ENCODE results near the gene THOC6.

The THOC6 gene

GRCh38 chr16:3030222-3031212 is 6.7 kb downstream of the THOC6 start:
- Mint-ChIP-seq H3K27me3 (peaks cover 34% of the 10 kb centered on the region), H3K4me3 (peak overlapping the region; percentile 53), H3K27ac (no peak overlapping the region), H3K4me1 (peaks cover 13% of the 10 kb centered on the region), H3K9me3 (no peaks in the 10 kb centered on the region), H3K36me3 (peaks cover 2% of the 10 kb centered on the region)

DNA sequence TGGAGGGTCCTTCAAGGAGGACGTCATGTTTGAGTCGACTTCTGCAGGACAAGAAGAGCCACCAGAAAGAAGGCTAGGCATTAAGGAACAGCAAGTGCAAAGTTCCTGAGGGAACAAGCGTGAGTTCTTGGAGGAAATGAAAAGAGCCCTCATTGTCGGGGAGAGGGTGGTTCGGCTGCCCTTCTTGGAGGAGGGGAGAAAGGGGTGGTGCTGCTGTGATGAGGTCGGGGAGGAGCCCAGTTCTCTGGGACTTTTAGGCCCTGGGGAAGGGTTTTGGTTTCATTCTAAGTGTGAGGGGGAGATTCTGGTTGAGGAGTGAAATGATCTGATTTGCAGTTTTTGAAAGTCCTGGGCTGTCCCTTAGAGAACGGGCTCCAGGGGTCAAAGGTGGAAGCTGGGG is 8.8 kb downstream of the THOC6 start:
- peaks cover 44% of the 10 kb centered on the region for H3K27me3 Mint-ChIP-seq
- peaks cover 2% of the 10 kb centered on the region for H3K36me3 Mint-ChIP-seq
- no peak overlapping the region for H3K4me3 Mint-ChIP-seq
- H3K27ac Mint-ChIP-seq, result no peak overlapping the region
- H3K9me3 Mint-ChIP-seq, result no peaks in the 10 kb centered on the region
- H3K4me1 Mint-ChIP-seq, result peaks cover 21% of the 10 kb centered on the region

DNA sequence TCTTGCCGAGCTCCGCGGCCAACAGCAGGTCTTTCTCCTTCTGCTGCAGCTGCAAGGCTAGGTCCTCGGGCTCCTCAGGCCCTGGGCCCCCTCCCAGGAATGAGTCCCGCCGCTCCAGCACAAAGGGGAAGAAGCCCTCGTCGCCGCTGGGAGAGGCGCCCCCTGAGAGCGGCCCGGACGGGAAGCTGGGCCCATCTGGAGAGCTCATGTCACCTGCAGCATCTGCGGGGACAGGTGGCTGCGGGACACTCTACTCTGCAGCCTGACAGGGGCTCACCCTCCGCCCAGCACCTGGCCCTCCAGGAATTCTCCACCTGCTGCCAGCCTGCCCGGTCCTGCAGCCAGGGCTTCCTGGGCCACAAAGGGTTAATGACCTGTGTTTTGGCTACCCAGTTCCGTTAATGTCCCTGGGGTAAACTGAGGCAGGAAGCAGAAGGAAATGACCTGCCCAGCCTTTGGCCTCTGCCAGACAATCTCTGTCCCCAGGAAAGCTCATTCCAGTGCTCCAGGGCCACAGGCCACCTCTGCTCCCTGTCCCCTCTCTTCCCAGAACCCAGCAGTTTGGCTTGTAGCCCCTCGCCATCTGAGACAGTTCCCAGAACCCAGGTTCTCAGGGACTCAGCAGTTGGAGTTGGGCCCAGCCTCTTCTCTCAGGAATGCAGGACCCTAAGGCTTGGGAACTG is 11.6 kb downstream of the THOC6 start:
- Mint-ChIP-seq H3K4me1 (peaks cover 8% of the 10 kb centered on the region), H3K27ac (no peak overlapping the region), H3K9me3 (no peaks in the 10 kb centered on the region), H3K27me3 (peaks cover 54% of the 10 kb centered on the region), H3K36me3 (peaks cover 2% of the 10 kb centered on the region), H3K4me3 (no peak overlapping the region)

- peaks cover 2% of the 10 kb centered on the region for H3K36me3 Mint-ChIP-seq
- no peak overlapping the region for H3K27ac Mint-ChIP-seq
- H3K4me3 Mint-ChIP-seq, result no peak overlapping the region
- peaks cover 53% of the 10 kb centered on the region for H3K27me3 Mint-ChIP-seq
- no peaks in the 10 kb centered on the region for H3K9me3 Mint-ChIP-seq
- H3K4me1 Mint-ChIP-seq, result peaks cover 8% of the 10 kb centered on the region
Measured at GRCh38 chr16:3035972-3036725, 12.3 kb downstream of the THOC6 start.

DNA sequence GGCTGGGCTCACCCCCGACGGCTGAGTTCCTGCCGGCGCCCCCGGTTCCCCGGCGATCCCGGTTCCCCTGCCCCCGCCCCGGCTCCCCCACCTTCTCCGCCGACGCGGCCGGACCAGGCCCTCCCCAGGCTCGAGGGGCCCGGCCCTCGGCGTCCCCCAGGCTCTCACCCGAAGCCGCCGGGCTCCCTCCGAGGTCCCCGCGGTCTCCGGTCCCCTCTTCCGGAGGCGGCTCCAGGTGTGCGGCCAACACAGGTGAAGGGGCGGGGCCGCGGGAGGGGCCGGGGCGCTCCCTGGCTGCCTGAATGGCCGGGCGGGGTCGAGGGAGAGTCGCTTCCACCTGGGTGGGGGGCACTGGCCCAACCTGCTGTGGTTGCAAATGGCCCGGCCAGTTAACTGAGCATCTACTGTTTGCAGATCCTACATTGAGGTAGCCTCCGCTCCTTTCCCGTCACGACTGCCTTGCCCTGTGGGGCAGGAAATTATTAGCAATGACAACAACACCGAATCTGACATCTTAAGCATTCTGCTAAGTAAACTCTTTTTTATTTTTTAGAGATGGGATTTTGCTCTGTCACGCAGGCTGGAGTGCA is 13.0 kb downstream of the THOC6 start, which contains the start of gene BICDL2:
BICDL2 (minus strand) TSS at position 219 of the 590 bp plus-strand sequence. CDS start 1,448 bp downstream, outside the sequence.
- H3K4me3 Mint-ChIP-seq, result peak within 1 kb of the TSS; percentile 52
- H3K9me3 Mint-ChIP-seq, result no peaks in the 10 kb centered on the region
- peaks cover 8% of the 10 kb centered on the region for H3K4me1 Mint-ChIP-seq
- H3K36me3 Mint-ChIP-seq, result peaks cover 2% of the 10 kb centered on the region
- H3K27ac Mint-ChIP-seq, result peak within 1 kb of the TSS; percentile 65
- peaks cover 53% of the 10 kb centered on the region for H3K27me3 Mint-ChIP-seq

GRCh38 chr16:3038256-3038655 is 14.4 kb downstream of the THOC6 start:
- Mint-ChIP-seq H3K36me3 (peaks cover 2% of the 10 kb centered on the region), H3K4me1 (peaks cover 8% of the 10 kb centered on the region), H3K27me3 (peaks cover 46% of the 10 kb centered on the region), H3K9me3 (no peaks in the 10 kb centered on the region), H3K27ac (peak overlapping the region; percentile 30), H3K4me3 (no peak overlapping the region)

DNA sequence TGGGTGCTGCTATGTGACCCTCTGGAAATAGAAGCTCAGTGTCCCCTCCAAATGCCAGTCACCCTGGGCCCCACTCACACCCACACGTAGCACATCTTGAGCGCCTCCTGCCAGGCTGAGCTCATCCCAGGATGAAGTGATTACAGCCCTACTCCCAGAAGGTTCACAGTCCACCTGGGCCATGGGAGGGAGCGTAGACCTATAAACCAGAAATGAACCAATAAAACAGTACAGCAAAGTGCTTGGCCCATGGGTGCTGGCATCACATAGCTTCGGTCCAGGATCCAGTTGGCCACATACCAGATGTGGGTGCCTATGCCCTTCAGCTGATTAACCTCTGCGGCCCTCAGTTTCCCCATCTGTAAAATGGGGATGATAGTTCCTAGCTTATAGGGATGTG is 15.1 kb downstream of the THOC6 start:
- H3K36me3 Mint-ChIP-seq, result peaks cover 2% of the 10 kb centered on the region
- no peak overlapping the region for H3K27ac Mint-ChIP-seq
- peaks cover 47% of the 10 kb centered on the region for H3K27me3 Mint-ChIP-seq
- H3K4me3 Mint-ChIP-seq, result no peak overlapping the region
- no peaks in the 10 kb centered on the region for H3K9me3 Mint-ChIP-seq
- peaks cover 8% of the 10 kb centered on the region for H3K4me1 Mint-ChIP-seq

- H3K36me3 Mint-ChIP-seq, result no peaks in the 10 kb centered on the region
- no peaks in the 10 kb centered on the region for H3K9me3 Mint-ChIP-seq
- H3K27me3 Mint-ChIP-seq, result peaks cover 40% of the 10 kb centered on the region
- H3K4me1 Mint-ChIP-seq, result peaks cover 11% of the 10 kb centered on the region
- no peak overlapping the region for H3K4me3 Mint-ChIP-seq
- H3K27ac Mint-ChIP-seq, result no peak overlapping the region
Measured at GRCh38 chr16:3042376-3042775, 18.5 kb downstream of the THOC6 start.

GRCh38 chr16:3044708-3045107 is 20.9 kb downstream of the THOC6 start:
- no peaks in the 10 kb centered on the region for H3K9me3 Mint-ChIP-seq
- peaks cover 24% of the 10 kb centered on the region for H3K27me3 Mint-ChIP-seq
- H3K4me1 Mint-ChIP-seq, result peaks cover 11% of the 10 kb centered on the region
- peak overlapping the region; percentile 77 for H3K27ac Mint-ChIP-seq
- H3K4me3 Mint-ChIP-seq, result peak overlapping the region; percentile 79
- no peaks in the 10 kb centered on the region for H3K36me3 Mint-ChIP-seq

DNA sequence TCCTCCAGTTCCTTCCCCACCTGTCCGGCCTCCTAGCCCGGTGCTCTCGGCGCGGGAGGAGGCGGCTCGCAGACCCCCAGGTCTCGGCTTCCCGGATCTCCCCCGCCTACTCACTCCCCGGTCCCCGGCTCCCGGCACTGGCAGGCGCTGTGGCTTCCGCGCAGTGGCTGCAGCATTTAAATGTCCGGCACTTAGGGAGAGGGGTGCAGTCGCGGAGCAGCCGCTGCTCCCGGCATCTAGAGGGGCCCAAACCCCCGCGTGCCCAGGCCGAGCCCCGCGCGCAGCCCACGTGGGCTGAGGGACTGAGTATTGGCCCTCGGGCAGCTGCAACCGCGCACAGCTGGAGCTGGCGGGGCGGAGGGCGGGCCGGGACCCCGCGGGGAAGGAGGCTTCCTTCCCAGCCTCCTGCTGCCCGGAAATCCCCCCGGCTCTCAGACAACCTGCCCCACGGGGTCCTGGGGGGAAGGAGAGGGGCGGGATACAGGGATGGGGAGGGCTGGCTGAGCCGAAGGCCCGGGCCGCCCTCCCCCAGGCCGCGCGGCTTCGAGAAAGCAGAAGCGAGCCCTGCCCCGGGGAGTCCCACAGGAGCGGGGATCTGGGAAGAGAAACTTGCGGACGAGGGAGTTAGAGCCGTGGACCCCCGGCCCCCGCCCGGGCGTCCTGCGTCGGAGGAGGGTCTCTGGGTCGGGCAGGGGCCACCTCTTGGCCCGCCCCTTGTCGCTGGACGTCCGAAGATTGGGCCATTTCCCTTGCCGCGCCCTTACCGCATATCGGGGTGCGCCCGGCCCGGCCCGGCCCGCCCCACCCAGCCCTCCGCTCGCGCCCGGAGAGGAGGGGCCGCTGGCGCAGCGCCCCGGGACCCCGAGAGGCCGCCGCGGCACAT is 22.2 kb downstream of the THOC6 start, which contains the start of gene MMP25:
MMP25 (plus strand) TSS at position 804 of the 883 bp plus-strand sequence. CDS start 357 bp downstream, outside the sequence.
- no peak within 1 kb of the TSS for H3K27ac Mint-ChIP-seq
- no peaks in the 10 kb centered on the region for H3K9me3 Mint-ChIP-seq
- peaks cover 11% of the 10 kb centered on the region for H3K4me1 Mint-ChIP-seq
- peaks cover 22% of the 10 kb centered on the region for H3K27me3 Mint-ChIP-seq
- peak within 1 kb of the TSS; percentile 79 for H3K4me3 Mint-ChIP-seq
- no peaks in the 10 kb centered on the region for H3K36me3 Mint-ChIP-seq

DNA sequence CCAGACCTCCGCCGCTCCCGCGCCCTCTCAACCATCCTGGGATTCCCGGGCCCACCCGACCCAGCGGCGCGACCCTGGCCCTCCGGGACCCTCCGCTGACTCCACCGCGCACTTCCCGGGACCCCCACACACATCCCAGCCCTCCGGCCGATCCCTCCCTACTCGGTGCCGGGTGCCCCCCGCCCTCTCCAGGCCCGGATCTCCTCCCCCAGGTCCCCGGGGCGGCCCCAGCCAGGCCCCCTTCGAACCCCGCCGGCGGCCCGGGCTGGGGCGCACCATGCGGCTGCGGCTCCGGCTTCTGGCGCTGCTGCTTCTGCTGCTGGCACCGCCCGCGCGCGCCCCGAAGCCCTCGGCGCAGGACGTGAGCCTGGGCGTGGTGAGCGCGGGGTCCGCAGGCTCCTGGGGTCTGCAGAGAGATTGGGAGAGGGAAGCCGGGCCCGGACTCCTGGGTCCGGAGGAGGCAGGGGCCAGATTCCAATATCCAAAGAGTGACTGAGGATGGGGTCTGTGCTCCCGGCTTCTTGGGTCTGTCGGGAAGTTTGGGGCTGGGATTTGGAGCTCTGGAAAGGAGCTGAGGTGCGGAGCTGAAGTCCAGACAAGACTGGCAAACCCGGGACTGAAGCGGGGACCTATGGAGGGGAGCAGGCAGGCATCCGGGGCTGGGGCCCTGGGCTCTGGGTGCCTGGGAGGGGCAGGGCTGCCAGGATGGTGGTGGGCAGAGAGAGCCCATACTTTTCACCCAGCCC is 23.0 kb downstream of the THOC6 start:
- peaks cover 19% of the 10 kb centered on the region for H3K27me3 Mint-ChIP-seq
- H3K27ac Mint-ChIP-seq, result no peak overlapping the region
- peak overlapping the region; percentile 54 for H3K4me3 Mint-ChIP-seq

DNA sequence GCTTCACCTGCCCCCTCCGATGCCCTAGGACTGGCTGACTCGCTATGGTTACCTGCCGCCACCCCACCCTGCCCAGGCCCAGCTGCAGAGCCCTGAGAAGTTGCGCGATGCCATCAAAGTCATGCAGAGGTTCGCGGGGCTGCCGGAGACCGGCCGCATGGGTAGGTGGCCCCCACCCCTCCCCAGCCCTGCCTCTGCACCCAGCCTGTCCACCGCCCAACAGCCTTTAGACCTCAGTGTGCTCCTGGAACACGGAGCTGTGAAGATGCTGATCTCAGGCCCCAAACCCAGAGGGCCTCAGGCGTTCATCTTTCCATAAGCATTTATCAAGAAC is 23.5 kb downstream of the THOC6 start:
- Mint-ChIP-seq H3K27ac (no peak overlapping the region), H3K36me3 (no peaks in the 10 kb centered on the region), H3K4me1 (peaks cover 11% of the 10 kb centered on the region), H3K9me3 (no peaks in the 10 kb centered on the region), H3K4me3 (no peak overlapping the region), H3K27me3 (peaks cover 19% of the 10 kb centered on the region)

More for the DNA sequence above, 23.0 kb downstream of the THOC6 start:
- Mint-ChIP-seq H3K9me3 (no peaks in the 10 kb centered on the region), H3K36me3 (no peaks in the 10 kb centered on the region), H3K4me1 (peaks cover 11% of the 10 kb centered on the region)

DNA sequence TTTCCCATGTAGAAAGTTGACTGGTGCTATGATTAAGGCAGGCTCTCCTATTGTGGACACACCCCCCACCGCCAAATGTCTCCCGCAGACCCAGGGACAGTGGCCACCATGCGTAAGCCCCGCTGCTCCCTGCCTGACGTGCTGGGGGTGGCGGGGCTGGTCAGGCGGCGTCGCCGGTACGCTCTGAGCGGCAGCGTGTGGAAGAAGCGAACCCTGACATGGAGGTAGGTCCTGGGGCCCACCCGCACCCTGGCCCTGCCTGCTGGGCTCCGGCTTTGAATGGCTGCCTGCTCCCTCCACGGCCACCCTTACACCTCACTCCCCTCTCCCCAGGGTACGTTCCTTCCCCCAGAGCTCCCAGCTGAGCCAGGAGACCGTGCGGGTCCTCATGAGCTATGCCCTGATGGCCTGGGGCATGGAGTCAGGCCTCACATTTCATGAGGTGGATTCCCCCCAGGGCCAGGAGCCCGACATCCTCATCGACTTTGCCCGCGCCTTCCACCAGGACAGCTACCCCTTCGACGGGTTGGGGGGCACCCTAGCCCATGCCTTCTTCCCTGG is 26.2 kb downstream of the THOC6 start:
- peaks cover 18% of the 10 kb centered on the region for H3K4me1 Mint-ChIP-seq
- no peak overlapping the region for H3K4me3 Mint-ChIP-seq
- H3K9me3 Mint-ChIP-seq, result no peaks in the 10 kb centered on the region
- H3K27ac Mint-ChIP-seq, result no peak overlapping the region
- H3K36me3 Mint-ChIP-seq, result no peaks in the 10 kb centered on the region
- peaks cover 6% of the 10 kb centered on the region for H3K27me3 Mint-ChIP-seq

Data from activated naive CD4-positive, alpha-beta T cell treated with anti-CD3 and anti-CD28 coated beads, Interleukin-2, amount 50 U/mL, for 24 hours (primary cell).